Keratinocyte (primary cell): ENCODE measurements around the gene CCNH. TPM values are rescaled to one million over a fixed set of nuclear protein-coding genes. Genes with fewer than 3 reads are reported as not detected.

Source experiments
- DNase-seq: peaks from one replicate; pipeline ENCODE4 v3.0.0-alpha.2; 2011; ENCODE audit warnings: low read depth, missing footprints, low spot score
- FAIRE-seq: peaks from 2 replicates; lab custom pipeline; 2011; peaks lifted over from hg19 to GRCh38; lab: Jason Lieb, UNC
- H2AFZ ChIP-seq: 2 replicates; pipeline ENCODE4 v1.6.0; 2012; ENCODE audit warnings: low read length, control low read depth, inconsistent platforms; ENCODE audit not compliant: control insufficient read depth
- H3K27ac ChIP-seq: 2 replicates; pipeline ENCODE4 v1.5.1; 2011; ENCODE audit warnings: low read length; ENCODE audit not compliant: control insufficient read depth, insufficient read depth
- H3K27me3 ChIP-seq: 3 replicates; pipeline ENCODE4 v1.6.0; 2011; ENCODE audit warnings: low read length; ENCODE audit not compliant: control insufficient read depth, insufficient read depth; ENCODE audit errors: extremely low read depth
- H3K36me3 ChIP-seq, 2 experiments: 2 replicates in 1 of 2; 3 replicates in 1 of 2; pipeline ENCODE4 v1.5.1; 2011; ENCODE audit warnings: low read length in 2 of 2, mild to moderate bottlenecking in 1 of 2; ENCODE audit not compliant: control insufficient read depth in 2 of 2, insufficient read depth in 2 of 2; ENCODE audit errors: extremely low read depth in 1 of 2
- H3K4me1 ChIP-seq: 3 replicates; pipeline ENCODE4 v1.5.1; 2011; ENCODE audit warnings: low read length; ENCODE audit not compliant: control insufficient read depth, insufficient read depth; ENCODE audit errors: extremely low read depth
- H3K4me2 ChIP-seq: 3 replicates; pipeline ENCODE4 v1.6.0; 2011; ENCODE audit warnings: low read depth, low read length; ENCODE audit not compliant: control insufficient read depth, insufficient read depth; ENCODE audit errors: extremely low read depth
- H3K4me3 ChIP-seq, 3 experiments: fragments of 200-600 bp in 1 of 3; sonication (generic) in 1 of 3; 2 replicates in 2 of 3; 3 replicates in 1 of 3; pipeline ENCODE4 v1.5.1; 2011 to 2016; ENCODE audit warnings: low read length in 3 of 3, mild to moderate bottlenecking in 3 of 3, control low read depth in 2 of 3, inconsistent platforms in 1 of 3, low read depth in 1 of 3, mixed read lengths in 1 of 3, mixed run types in 1 of 3, moderate library complexity in 1 of 3; ENCODE audit not compliant: control insufficient read depth in 2 of 3, insufficient read depth in 2 of 3; ENCODE audit errors: extremely low read depth in 1 of 3
- H3K79me2 ChIP-seq: 2 replicates; pipeline ENCODE4 v1.6.0; 2012; ENCODE audit warnings: low read length; ENCODE audit not compliant: control insufficient read depth, insufficient read depth
- H3K9ac ChIP-seq: 3 replicates; pipeline ENCODE4 v1.6.0; 2011; ENCODE audit warnings: low read length; ENCODE audit not compliant: control insufficient read depth, insufficient read depth; ENCODE audit errors: extremely low read depth
- H3K9me1 ChIP-seq: 3 replicates; pipeline ENCODE4 v1.6.0; 2011; ENCODE audit warnings: low read length; ENCODE audit not compliant: control insufficient read depth, insufficient read depth; ENCODE audit errors: extremely low read depth
- H3K9me3 ChIP-seq: 2 replicates; pipeline ENCODE4 v1.5.1; 2012; ENCODE audit warnings: low read depth, low read length; ENCODE audit not compliant: control insufficient read depth
- H4K20me1 ChIP-seq: 3 replicates; pipeline ENCODE4 v1.6.0; 2011; ENCODE audit warnings: low read length; ENCODE audit not compliant: control insufficient read depth, insufficient read depth; ENCODE audit errors: extremely low read depth
- CTCF ChIP-seq, 3 experiments: IDR thresholded peaks in 1 of 3; conservative IDR thresholded peaks in 1 of 3; optimal IDR thresholded peaks in 1 of 3; 2 replicates in 2 of 3; 3 replicates in 1 of 3; pipeline versions ENCODE3 to v1.5.1; 2011; ENCODE audit warnings: low read length in 3 of 3, mild to moderate bottlenecking in 3 of 3, moderate library complexity in 2 of 3, control low read depth in 1 of 3, inconsistent platforms in 1 of 3; ENCODE audit not compliant: insufficient read depth in 2 of 3; ENCODE audit errors: extremely low read depth in 1 of 3
- EZH2 ChIP-seq: IDR thresholded peaks from one replicate; pipeline ENCODE4 v1.6.1; 2012; ENCODE audit warnings: inconsistent platforms, mild to moderate bottlenecking, low read length, moderate library complexity
- dilution Hi-C: fragments of 300-500 bp; cut with MboI; formaldehyde crosslinking; loops from one replicate; pipeline ENCODE4 v1.7.0; 2020; ENCODE audit warnings: low sequenced_read_pairs; ENCODE audit not compliant: extremely low pct_ligation_motif_present
- polyA plus RNA-seq, 5 experiments: library from polyadenylated mRNA; depleted of rRNA in 3 of 5; stranded (reverse) in 3 of 5; stranded (forward) in 1 of 5; unstranded in 1 of 5; fragments of >200 nt; gene quantifications; 1 replicate in 1 of 5; 2 replicates in 3 of 5; 3 replicates in 1 of 5; pipeline versions ENCODE4 v1.2.1 to v1.2.3, GENCODE V29; 2011 to 2012; ENCODE audit warnings: missing spikeins in 2 of 5, low read depth in 1 of 5, low replicate concordance in 1 of 5

CCNH gene
- polyA plus RNA-seq, 1 donor (not counting 4 experiments of a cell fraction or from before 2014, with no cell fraction given): 56.5 TPM

DNA sequence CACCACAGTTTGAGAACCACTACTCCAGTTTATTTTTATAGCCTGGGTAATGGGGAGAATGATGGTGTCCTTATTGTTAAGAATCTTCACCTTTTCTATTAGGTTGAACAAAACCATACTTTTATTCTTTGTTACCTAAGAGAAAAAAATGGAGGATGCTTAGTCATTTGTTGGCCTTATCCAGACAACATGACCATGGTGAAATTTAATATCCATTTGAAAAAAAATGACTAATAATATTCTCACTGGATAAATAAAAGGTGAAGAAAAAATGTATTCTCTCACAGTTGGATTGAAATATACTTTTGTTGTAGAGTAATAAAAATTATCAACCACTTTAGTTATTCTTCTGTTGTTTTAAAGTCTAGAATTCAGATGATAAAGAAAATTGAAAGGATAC, 5.8 kb upstream of the CCNH start:
- Histone ChIP-seq H3K9me3 (no peaks in the 10 kb centered on the region), H3K4me1 (peaks cover 10% of the 10 kb centered on the region), H2AFZ (no peak overlapping the region), H3K9me1 (no peaks in the 10 kb centered on the region), H3K79me2 (no peaks in the 10 kb centered on the region), H3K4me3 (no peak overlapping the region), H3K36me3 (no peaks in the 10 kb centered on the region), H3K27me3 (no peaks in the 10 kb centered on the region), H3K4me2 (no peak overlapping the region), H4K20me1 (no peaks in the 10 kb centered on the region), H3K27ac (no peak overlapping the region), H3K9ac (no peak overlapping the region)
- dilution Hi-C loops: no loop called here
- TF ChIP-seq CTCF (optimal IDR thresholded peaks at IDR 0.05 in 1 of 3, IDR thresholded peaks at IDR 0.05 in 1 of 3, conservative IDR thresholded peaks at IDR 0.05 in 1 of 3; ENCODE audit: extremely low read depth in 1 of 3, insufficient read depth in 2 of 3, low read length in 3 of 3) (no peak), EZH2 (no peak)
- FAIRE-seq (no peak), DNase-seq (no peak)

- dilution Hi-C loops: no loop called here
- H3K27ac ChIP-seq: peak overlapping the region; percentile 60
- H3K27me3 ChIP-seq: no peaks in the 10 kb centered on the region
- H3K9ac ChIP-seq: peak overlapping the region; percentile 95
- H3K9me3 ChIP-seq: no peaks in the 10 kb centered on the region
- no peaks in the 10 kb centered on the region for H3K9me1 ChIP-seq
- H3K4me2 ChIP-seq: peak overlapping the region; percentile 86
- peaks cover 33% of the 10 kb centered on the region for H3K79me2 ChIP-seq
- peak overlapping the region; percentile 87 for H2AFZ ChIP-seq
- peak overlapping the region; percentile 47 to 99 (median 65) for H3K4me3 ChIP-seq
- H4K20me1 ChIP-seq: no peaks in the 10 kb centered on the region
- DNase-seq (no peak), FAIRE-seq (no peak)
- peaks cover 9% of the 10 kb centered on the region for H3K4me1 ChIP-seq
- TF ChIP-seq EZH2 (no peak), CTCF (optimal IDR thresholded peaks at IDR 0.05 in 1 of 3, IDR thresholded peaks at IDR 0.05 in 1 of 3, conservative IDR thresholded peaks at IDR 0.05 in 1 of 3; ENCODE audit: extremely low read depth in 1 of 3, insufficient read depth in 2 of 3, low read length in 3 of 3) (no peak)
- H3K36me3 ChIP-seq: peaks cover 3 to 5% of the 10 kb centered on the region in 2 experiments
Observed at GRCh38 chr5:87413343-87413645, 564 bp upstream of the CCNH start.
